ENCODE results near the gene ITIH4.

The ITIH4 gene

DNA sequence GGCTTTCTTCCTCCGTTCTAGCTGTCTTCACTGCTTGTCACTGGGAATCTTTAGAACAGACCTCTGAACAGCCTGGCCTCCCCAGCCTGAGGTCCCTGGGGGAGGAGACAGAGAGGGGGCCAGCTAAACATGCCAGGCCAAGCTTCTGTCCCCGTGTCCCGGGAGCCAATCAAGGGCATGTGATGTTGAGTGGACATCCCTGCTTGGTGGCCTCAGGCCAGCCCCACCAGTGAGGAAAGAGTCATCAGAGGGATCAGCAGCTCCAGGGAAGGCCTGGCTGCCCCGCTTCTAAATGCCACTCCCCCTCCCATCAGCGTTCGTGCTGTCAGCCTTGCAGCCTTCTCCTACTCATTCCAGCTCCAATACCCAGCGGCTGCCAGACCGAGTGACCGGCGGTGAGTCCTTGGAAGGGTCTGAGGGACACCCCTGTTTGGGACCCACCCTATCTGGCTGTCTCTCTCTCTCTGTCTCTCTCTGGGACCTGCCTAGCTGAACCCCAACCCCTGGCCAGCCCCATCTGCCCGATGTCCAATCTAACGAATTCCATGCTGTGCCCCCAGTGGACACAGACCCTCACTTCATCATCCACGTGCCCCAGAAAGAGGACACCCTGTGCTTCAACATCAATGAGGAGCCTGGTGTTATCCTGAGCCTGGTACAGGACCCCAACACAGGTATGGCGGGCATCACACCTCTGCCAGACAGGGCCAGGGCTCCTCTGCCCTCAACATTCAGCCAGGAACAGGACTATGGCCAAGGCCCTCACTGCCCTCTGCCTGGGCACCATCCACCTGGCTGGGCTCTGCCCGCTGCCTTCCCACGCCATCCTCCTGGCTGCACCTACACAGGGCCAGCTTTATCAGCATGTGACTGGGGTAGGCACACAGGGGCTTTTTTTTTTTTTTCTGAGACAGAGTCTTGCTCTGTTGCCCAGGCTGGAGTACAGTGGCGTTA, 42.5 kb downstream of the ITIH4 start:
- TF ChIP-seq, protein P1, sequence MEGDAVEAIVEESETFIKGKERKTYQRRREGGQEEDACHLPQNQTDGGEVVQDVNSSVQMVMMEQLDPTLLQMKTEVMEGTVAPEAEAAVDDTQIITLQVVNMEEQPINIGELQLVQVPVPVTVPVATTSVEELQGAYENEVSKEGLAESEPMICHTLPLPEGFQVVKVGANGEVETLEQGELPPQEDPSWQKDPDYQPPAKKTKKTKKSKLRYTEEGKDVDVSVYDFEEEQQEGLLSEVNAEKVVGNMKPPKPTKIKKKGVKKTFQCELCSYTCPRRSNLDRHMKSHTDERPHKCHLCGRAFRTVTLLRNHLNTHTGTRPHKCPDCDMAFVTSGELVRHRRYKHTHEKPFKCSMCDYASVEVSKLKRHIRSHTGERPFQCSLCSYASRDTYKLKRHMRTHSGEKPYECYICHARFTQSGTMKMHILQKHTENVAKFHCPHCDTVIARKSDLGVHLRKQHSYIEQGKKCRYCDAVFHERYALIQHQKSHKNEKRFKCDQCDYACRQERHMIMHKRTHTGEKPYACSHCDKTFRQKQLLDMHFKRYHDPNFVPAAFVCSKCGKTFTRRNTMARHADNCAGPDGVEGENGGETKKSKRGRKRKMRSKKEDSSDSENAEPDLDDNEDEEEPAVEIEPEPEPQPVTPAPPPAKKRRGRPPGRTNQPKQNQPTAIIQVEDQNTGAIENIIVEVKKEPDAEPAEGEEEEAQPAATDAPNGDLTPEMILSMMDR (IDR thresholded peaks at IDR 0.05; ENCODE audit: low read length, missing control alignments) = no peak

GRCh38 chr3:52787246-52787645, 43.2 kb downstream of the ITIH4 start:
- no peak overlapping the region for H3K4me3 ChIP-seq (replicated peaks; ENCODE audit: low read depth, low read length)
- DNase-seq (ENCODE audit: low read depth) = no peak
- TF ChIP-seq, protein P1 (IDR thresholded peaks at IDR 0.05; ENCODE audit: low read length, missing control alignments) = no peak

More for the DNA sequence above, 42.5 kb downstream of the ITIH4 start:
- no peak overlapping the region for H3K4me3 ChIP-seq (replicated peaks; ENCODE audit: low read depth, low read length)
- no peak for DNase-seq (ENCODE audit: low read depth)

DNA sequence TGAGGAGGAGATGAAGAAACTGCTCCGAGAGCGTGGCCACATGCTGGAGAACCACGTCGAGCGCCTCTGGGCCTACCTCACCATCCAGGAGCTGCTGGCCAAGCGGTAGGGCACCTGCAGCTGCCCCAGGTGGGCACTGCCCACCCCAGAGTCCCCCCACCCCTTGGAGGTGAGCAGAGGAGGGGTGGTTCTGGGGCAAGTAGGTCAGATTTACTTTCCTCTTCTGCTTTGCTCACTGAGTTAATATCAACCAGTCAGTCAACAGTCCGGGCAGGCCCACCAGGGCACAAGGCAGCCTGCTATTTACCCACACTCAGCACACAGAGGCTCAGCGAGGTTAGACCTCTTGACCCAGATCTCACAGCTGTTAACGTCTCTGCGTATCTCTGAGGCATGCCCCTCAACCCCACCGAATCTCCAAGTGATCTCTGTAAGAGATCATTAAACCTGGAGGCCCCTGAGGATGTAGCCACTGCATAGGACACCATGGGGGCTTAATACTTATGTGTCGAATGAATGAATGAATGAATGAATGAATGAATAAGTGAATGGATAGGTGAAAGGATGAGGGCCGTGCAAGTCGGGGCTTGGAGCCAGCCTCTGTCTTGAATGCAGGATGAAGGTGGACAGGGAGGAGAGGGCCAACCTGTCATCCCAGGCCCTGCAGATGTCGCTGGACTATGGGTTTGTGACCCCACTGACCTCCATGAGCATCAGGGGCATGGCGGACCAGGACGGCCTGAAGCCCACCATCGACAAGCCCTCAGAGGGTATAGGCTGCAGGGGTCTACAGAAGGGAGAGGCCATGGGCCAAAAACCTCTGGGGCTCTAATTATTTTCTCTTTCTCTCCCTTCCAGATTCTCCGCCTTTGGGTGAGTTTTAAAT, 43.9 kb downstream of the ITIH4 start:
- DNase-seq (ENCODE audit: low read depth) = no peak
- no peak overlapping the region for H3K4me3 ChIP-seq (replicated peaks; ENCODE audit: low read depth, low read length)
- TF ChIP-seq, protein P1 (IDR thresholded peaks at IDR 0.05; ENCODE audit: low read length, missing control alignments) = no peak

GRCh38 chr3:52784931-52785590, 45.4 kb downstream of the ITIH4 start:
- no peak overlapping the region for H3K4me3 ChIP-seq (replicated peaks; ENCODE audit: low read depth, low read length)
- TF ChIP-seq, protein P1 (IDR thresholded peaks at IDR 0.05; ENCODE audit: low read length, missing control alignments) = no peak
- no peak for DNase-seq (ENCODE audit: low read depth)

DNA sequence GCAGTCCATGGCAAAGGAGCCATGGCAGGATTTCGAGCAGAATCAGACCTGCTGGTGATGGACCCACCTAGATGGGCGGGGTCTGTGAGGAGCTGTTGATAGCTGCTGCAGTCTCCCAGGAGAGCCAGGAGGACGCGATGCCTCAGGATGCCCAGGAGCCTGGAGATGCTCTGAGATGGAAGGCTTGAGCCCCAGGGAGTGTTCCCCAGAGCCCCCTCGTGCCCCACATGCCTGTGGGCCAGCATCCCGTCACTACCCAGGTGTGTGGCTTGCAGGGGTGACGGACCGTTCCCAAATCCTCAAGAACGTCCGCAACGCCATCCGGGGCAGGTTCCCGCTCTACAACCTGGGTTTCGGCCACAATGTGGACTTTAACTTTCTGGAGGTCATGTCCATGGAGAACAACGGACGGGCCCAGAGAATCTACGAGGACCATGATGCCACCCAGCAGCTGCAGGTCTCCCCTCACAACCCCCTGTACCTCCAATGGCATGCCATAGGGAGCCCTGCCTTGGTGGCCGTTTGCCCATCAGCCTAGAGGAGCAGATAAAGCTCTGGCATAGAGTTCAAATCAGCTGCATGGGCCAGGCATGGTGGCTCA, 46.4 kb downstream of the ITIH4 start:
- no peak overlapping the region for H3K4me3 ChIP-seq (replicated peaks; ENCODE audit: low read depth, low read length)
- TF ChIP-seq, protein P1 (IDR thresholded peaks at IDR 0.05; ENCODE audit: low read length, missing control alignments) = no peak
- DNase-seq (ENCODE audit: low read depth) = no peak

DNA sequence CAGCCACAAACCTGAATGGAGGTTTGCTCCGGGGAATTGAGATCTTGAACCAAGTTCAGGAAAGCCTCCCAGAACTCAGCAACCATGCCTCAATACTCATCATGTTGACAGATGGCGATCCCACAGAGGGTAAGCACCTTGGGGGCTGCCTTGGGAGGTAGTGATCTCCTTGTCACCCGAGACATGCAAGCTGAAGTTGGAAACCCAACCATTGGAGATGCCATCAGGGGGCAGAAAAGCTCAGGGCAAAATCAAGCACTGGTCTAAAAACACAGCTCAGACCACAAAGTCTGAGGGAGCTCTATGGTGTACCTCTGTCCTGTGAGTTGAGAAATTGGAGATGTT, 47.3 kb downstream of the ITIH4 start:
- no peak for DNase-seq (ENCODE audit: low read depth)
- H3K4me3 ChIP-seq (replicated peaks; ENCODE audit: low read depth, low read length) = no peak overlapping the region
- TF ChIP-seq, protein P1 (IDR thresholded peaks at IDR 0.05; ENCODE audit: low read length, missing control alignments) = no peak

Measured in fibroblast of pulmonary artery (primary cell).